Measurements from ENCODE around the gene CHST3.

Gene CHST3

DNA sequence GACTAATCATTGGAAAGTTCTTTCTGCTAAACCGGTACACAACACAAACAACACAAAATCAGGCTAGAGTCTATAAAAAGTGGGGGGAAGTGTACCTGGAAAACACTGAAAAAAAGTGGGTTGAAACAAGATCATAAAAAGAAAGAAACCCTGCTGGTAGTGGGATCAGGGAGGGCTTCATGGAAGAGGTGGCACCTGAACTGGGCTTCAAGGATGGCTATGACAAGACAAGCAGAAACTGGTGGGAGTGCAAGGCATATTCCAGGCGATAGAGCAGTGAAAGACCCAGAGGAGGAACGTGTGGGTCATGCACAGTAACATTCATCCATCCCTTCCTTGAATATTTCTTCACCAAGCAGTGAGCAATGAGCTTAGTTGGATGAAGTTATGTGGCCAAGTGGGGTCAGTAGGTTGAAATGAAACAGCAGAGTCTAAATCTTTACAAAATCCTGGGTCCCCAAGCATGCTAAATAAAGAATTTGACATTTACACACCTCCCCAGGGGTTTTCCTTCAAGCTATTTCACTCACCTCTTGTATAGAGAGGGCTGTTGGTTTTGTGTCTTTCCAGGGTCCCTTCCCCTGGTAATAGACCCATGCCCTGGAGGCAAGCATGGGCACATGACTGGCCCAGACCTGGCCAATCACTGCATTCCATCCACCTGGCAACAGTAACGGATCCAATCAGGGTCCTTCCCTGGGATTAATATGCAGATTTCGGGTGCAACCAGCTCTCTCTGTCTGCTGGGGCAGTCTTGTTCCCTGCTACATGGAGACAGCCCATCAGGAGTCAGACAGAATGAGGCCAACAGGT, 86.0 kb downstream of the CHST3 start:
- no peak overlapping the region for H3K4me3 ChIP-seq (ENCODE audit: low read depth, low read length)

DNA sequence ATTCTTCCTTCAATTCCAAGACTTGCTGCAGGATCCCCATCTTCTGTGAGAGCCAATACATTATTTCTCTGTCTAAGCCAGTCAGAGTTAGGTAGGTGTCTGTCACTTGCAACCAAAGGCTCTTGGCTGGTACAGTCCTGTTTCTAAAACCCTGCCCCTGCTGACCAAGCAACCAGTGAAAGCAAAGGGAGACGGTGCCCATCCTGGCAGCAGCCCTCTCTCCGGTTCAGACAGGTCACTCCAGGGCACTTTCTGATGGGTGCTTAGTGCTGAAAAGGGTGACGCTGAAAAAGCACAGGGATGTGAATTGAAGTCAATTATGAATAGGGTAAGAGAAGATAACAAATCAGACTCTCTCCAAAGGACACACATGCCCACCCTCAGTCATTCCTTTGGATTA, 86.7 kb downstream of the CHST3 start:
- H3K4me3 ChIP-seq (ENCODE audit: low read depth, low read length), result no peak overlapping the region

DNA sequence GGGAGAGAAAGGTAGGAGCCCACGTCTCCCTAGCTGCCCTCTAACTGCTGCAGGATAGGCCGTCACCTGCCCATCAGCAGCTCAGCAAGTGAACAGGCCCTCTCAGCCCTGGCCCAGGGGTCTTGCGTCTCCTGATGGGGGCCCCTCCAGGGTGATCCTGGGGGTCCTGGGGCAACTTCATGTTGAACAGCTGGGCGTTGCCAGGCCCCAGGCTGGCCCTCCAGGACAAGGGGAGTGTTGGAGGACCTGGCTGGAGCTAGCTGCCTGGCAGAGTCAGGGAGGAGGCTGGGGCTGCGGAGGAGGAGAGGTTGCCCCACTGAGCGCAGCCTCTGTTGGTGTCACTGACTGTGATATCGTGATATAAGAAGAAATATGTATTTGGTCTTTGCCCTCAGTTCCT, 89.5 kb downstream of the CHST3 start:
- no peak overlapping the region for H3K4me3 ChIP-seq (ENCODE audit: low read depth, low read length)

DNA sequence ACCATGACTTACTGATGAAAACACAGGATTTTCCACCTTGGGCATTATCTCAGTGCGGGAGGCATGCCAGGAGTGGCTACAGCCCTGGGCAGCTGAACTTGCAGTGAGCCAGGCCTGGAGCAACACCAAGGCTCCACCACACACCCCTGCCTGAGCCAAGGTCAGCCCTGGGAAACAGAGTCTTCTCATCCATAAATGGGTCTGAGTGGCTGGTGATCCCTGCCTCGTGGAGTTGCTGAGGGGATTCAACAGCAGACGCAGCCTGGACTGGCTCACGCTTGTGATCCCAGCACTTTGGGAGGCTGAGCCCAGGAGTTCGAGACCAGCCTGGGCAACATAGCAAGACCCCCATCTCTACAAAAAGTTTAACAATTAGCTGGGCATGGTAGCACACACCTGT, 91.9 kb downstream of the CHST3 start:
- no peak overlapping the region for H3K4me3 ChIP-seq (ENCODE audit: low read depth, low read length)

DNA sequence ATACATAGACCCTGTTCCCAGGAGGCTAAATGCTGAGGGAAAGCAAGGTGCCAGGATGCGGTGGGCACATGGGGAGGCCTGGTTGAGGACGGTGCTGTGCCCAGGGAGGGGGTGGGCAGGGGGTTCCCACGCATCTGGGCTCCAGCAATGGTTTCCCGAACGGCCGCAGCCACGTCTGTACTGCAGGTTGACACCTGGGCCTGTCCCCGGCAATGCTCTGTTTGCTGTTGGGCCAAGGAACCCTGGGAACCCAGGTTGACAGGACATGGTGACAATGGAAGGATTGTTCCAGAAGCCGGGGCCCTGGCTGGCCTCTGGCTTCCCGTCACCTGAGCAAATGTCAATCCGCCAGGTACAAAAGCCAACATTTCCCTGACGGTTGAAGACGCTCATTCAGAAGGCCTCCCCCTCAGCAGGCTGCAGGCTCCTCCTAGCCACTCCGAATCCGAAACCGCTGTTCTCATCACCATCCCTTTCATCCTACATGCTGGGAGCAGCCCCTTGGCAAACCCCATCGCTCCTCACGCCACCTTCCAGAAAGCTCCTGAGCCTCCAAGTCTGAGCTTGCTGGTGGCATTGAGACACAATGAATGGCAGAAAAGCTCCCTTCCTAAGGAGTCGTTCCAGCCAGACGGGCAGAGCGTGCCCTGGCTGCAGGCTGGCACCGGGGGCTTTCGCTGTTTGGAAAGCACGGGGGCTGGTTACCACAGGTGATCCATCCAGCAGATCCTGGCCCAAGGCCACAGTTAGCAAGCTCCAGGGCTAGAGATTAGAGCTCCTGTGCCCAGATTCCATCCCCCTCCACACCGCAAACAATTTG, 92.9 kb downstream of the CHST3 start:
- H3K4me3 ChIP-seq (ENCODE audit: low read depth, low read length), result no peak overlapping the region

DNA sequence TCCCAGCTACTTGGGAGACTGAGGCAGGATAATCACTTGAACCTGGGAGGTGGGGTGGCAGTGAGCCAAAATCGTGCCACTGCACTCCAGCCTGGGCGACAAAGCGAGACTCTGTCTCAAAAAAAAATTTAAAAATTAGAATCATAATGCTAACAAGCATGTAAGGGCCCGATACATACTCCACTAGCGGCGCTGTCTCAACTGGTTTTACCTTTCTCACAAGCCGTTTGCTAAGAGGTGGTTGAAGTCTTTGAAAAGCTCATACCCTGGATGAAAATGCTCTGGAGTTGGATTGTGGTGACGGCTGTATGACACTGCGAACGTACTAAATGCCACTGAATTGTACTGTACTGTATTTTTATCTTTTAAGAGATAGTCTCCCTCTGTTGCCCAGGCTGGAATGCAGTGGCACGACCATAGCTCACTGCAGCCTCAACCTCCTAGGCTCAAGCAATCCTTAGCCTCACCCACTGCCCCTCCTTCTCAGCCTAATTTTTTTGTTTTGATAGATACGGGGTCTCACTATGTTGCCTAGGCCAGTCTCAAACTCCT, 94.2 kb downstream of the CHST3 start:
- H3K4me3 ChIP-seq (ENCODE audit: low read depth, low read length), result no peak overlapping the region

DNA sequence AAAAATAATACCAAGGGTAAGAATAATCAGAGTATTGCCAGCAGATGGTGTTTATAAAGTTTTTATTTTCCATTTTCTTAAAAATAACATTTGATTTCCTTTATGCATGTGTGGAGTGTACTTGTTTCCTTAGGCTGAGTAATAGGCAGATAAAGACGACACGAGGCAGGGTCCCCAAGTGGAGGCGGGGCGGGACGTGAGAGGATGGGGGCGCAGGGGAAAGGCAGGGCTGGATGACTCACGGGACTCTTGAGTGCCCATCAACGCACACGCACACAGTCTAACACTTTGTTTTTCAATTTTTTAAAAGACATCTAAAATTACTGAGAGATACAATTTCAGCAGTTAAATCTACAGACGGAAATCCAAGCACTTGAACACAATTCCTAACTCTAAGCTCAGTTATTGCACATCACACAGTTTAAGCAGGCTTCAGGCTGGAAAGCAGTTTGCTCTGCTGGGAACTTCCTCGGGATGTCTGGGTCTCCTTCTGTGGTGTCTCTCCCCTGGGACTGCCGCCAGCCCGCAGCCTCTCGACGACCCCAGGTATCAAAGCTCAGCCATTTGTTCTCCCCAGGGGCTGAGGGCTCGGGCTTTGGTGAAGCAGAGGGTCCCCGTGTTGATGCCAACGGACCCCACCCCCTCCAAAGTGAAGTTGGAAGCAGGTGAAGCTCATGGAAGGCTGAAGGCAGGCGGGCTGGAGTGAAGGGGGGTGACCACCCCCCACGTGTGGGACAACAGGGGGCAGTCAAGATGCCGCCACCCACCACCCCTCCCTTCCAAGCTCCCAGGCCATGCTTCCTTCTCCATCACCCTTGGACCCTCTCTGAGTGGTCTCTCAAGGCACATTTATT, 95.0 kb downstream of the CHST3 start:
- no peak overlapping the region for H3K4me3 ChIP-seq (ENCODE audit: low read depth, low read length)

DNA sequence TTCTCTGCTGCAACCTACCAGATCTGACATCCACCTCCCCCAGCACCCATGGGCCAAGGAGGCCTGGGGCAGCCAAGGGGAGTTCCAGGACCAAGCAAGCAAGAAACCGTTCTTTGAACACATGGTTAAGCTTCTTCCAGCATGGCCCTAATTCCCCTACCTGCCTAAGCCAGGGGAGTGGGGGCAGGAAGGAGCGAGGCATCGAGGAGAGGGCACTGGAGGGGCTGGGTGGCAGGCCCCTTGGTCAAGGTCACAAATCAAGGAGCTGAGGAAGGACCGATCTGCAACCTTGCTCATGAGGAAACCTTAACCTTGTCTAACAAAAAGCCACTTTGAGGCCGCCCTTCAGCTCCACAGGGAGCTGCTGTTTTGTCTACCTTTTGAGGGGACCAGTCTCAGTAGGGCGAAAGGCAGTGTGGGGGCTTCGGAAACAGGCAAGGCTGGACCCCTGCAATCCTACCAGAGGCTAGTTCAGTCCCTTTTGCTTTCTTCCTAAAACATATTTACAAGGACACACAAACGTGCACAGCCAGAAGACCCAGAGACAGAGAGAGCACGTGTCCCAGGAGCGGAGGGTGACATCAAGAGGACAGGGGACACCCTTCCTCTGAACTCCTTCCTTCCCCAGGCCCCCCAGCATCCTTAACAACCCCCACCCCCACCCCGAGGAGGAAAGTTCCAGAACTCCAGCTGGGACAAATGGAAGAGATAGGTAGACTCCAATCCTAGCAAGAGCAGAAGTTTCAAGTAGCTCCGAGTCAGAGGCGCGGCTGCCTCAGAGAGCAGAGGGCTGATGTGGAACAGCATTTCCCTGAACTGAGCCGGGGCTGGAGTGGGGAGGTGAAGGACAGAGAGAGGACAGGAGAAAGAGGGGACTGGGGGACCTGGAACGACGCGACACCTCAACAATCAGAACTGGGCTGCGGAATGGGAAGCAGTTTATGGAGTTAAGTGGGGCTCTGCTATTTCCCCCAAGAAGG, 95.9 kb downstream of the CHST3 start:
- H3K4me3 ChIP-seq (ENCODE audit: low read depth, low read length), result no peak overlapping the region

DNA sequence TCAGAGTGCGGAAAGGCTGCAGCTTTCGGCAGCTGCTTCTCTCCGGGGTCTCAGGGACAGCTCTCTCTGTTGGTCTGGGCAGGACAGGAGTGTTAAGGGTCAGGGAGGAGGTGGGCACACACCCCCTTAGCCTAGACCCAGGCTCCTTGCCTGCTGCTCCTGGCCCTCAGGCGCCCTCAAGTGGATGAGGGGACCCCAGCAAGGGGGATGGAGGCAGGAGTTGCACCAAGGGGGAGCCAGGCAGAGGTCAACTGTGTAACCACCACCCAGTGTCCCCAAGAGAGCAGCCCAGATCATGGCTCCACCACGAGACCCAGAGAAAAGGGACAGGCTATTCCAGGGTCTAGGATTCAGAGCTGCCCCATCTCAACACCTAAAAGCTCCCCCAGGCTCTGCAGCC, 97.3 kb downstream of the CHST3 start:
- H3K4me3 ChIP-seq (ENCODE audit: low read depth, low read length), result no peak overlapping the region

DNA sequence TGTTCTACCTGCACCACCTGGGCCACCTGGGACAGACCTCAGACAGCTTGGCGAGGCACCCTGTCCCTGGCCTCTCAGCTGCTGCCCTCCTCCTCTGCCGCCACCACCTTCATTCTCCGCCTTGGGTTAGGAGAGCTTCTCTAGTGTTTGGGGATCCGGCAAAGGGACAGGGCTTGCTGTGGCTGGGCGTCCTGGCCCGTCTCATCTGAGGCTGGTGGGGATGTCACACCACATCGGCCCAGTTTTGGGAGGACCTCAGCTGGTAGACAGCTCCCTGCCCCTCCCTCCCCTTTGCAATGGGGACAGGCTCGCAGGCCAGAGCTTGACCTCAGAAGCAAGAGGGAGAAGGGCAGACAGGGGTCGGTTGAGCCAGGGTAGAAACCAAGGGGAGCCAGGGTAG, 97.7 kb downstream of the CHST3 start:
- no peak overlapping the region for H3K4me3 ChIP-seq (ENCODE audit: low read depth, low read length)

DNA sequence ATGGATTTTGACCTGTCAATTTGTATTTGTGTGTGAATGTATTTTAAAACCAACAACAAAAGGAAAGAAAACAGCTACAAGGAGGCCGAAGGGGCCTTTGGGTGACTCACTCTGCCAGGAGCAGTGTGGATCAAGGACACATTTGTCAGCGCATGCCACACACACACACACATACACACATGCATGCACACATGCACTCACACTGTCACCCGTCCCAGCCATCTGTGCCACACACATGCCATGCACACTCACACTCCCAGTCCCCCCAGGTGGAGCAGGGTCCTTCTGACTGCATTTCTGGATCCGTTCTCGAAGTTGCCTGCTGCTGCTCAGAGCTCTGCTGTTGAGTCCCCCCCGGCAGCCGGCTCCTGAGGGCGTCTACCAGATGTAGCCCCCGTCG, 98.2 kb downstream of the CHST3 start:
- H3K4me3 ChIP-seq (ENCODE audit: low read depth, low read length), result no peak overlapping the region

Measured in iPS-11a (cell line).